AG10803 (cell line): ENCODE measurements around the gene P2RX6.
A peak's percentile ranks its signal among the peaks of the same experiment; 100 is the strongest.

Experiments used
- DNase-seq: peaks from one replicate; pipeline ENCODE4 v3.0.0; 2010; ENCODE audit warnings: low read depth
- H3K4me3 ChIP-seq: 2 replicates; pipeline ENCODE4 v1.5.1; 2011; ENCODE audit warnings: mild to moderate bottlenecking, low read length, control low read depth
- CTCF ChIP-seq: conservative IDR thresholded peaks from 2 replicates; pipeline ENCODE4 v1.5.1; 2011; ENCODE audit warnings: mild to moderate bottlenecking, low read length, control low read depth, inconsistent platforms

The P2RX6 gene

GRCh38 chr22:21028277-21029251 lies 13.6 kb downstream of the P2RX6 start:
- DNase-seq: no peak
- H3K4me3 ChIP-seq: no peak overlapping the region
- TF ChIP-seq CTCF: no peak

- no peak for TF ChIP-seq CTCF
- DNase-seq: no peak
- no peak overlapping the region for H3K4me3 ChIP-seq
Measured at GRCh38 chr22:21029486-21030025, 14.6 kb downstream of the P2RX6 start.

- TF ChIP-seq CTCF: no peak
- no peak for DNase-seq
- H3K4me3 ChIP-seq: no peak overlapping the region
Measured at GRCh38 chr22:21030032-21030431, 15.1 kb downstream of the P2RX6 start.

- TF ChIP-seq CTCF: no peak
- H3K4me3 ChIP-seq: no peak overlapping the region
- DNase-seq: no peak
Measured at GRCh38 chr22:21030621-21031544, 15.9 kb downstream of the P2RX6 start.

- no peak for DNase-seq
- H3K4me3 ChIP-seq: no peak overlapping the region
- no peak for TF ChIP-seq CTCF
Measured at GRCh38 chr22:21031545-21032036, 16.6 kb downstream of the P2RX6 start.

GRCh38 chr22:21032037-21032867 lies 17.3 kb downstream of the P2RX6 start, which contains the start of gene SLC7A4:
TSS of gene SLC7A4 (minus strand) at chr22:21032561. CDS start at chr22:21031812, 749 bp downstream.
- no peak for TF ChIP-seq CTCF
- no peak for DNase-seq
- H3K4me3 ChIP-seq: peak within 1 kb of the TSS; percentile 27; the same call in 1 of the 2 replicates
